HG03060 (cell line): Measurements from ENCODE around the gene PHF1.

Experiments used
- ATAC-seq: cut with Tn5 transposase; IDR thresholded peaks from one replicate; pipeline ENCODE4 v1.9.1; 2021; ENCODE audit warnings: low read depth, moderate number of reproducible peaks; ENCODE audit not compliant: unreplicated experiment

PHF1 gene

DNA sequence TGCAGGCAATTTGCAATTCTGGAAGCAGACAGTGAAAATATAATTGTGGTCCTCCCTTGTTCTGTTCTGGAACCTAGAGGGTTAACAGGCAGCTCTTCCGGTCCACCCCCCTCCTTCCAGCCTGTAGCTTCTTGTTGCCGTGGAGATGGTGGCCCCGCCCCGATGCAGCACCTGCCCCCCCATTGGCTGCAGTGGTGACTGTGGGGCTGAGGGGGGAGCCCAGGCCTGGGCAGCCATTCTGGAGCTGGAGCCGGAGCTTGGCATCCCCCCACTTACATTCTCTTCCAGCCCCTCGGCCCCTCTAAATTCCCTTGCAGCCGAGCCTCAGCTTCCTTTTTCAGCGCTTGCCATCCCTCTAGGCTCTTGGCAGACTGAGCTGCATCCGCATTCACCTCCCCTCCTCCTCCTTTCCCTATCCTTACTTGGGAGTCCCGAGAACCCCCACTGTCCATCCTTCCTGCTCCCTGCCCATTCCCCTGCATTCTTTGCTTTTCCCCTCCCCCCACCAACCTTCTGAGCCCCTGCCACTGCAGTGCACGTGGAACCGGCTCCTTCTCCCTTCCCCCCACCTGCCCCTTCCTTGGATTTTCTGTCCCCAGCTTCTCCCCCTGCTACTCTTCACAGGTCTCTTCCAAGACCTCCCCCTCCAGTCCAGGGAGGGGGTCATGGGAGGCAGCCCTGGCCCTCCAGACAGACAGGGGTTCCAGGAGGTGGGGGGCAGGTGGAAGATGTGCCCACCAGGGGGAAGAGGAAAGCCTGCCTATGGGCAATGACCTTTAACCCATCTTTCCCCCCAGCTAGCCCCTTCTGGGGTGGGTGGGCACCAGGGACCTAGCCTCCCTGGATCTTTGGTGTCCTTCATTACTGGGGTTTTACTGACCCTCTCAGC, 20.4 kb downstream of the PHF1 start:
- no peak for ATAC-seq

DNA sequence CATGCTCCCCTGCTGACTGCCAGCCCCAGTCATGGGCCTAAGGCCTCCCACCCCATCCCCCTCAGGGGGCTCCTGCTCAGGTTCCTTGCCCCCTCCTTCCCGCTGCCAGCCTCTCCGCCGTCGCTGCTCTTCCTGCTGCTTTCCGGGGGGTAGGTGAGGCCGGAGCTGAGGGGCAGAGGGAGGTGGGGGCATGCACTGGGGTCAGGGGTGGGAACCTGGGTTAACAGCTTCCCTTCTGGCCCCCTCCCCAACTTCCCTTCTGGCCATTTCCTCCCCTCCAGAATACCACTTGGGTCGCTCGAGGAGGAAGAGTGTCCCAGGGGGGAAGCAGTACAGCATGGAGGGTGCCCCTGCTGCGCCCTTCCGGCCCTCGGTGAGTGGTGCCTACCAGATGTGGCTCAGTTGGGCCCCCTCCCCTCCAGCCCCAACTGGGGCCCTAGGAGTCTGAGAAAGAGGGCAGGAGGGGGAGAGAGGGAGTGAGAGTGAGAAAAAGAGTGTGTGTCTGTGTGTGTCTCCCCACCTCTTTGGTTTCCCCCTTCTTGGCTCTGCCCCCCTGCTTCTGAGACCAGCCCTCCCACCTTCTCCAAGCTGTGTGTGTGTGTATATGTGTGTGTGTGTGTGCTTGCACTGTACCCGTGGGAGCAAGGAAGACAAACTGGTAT, 21.2 kb downstream of the PHF1 start:
- ATAC-seq, result no peak

DNA sequence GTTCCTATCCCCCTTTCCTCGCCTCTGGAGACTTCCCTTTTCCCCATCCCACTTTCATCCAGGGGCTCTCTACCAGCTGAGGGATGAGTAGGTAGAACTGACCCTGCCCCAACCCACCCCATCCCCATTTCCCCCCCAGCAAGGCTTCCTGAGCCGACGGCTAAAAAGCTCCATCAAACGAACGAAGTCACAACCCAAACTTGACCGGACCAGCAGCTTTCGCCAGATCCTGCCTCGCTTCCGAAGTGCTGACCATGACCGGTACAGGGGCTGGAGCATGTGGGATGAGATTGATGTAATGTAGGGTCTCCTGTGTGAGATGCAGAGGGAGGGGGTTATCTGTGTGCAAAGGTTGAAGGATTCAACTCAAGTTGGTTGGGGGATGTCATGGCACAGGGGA, 21.7 kb downstream of the PHF1 start:
- no peak for ATAC-seq

DNA sequence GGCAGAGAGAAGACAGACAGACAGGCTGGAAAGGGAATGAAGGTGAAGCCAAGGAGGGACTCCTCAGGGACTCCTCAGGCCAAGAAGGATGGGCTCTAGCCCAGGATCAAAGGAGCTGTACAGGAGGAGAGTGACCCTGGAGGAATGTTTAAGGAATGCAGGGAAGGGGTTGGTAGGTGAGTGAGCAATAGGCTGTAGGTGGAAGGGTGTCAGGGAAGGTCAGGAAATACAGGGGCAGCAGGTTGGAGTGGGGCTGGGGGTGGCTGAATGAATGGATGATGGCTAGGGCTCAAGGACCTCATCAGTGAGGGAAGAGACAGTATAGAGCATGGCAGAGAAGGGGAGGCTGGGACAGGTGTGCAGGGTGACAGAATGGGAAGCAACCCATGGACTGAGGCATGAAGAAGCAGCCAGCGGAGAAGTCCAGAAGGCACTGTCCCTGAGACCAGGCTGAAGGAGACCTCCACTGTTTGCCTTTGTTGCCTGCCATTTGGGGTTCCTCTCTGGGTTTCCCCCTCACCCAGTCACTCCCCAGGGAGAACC, 22.3 kb downstream of the PHF1 start:
- ATAC-seq, result no peak

DNA sequence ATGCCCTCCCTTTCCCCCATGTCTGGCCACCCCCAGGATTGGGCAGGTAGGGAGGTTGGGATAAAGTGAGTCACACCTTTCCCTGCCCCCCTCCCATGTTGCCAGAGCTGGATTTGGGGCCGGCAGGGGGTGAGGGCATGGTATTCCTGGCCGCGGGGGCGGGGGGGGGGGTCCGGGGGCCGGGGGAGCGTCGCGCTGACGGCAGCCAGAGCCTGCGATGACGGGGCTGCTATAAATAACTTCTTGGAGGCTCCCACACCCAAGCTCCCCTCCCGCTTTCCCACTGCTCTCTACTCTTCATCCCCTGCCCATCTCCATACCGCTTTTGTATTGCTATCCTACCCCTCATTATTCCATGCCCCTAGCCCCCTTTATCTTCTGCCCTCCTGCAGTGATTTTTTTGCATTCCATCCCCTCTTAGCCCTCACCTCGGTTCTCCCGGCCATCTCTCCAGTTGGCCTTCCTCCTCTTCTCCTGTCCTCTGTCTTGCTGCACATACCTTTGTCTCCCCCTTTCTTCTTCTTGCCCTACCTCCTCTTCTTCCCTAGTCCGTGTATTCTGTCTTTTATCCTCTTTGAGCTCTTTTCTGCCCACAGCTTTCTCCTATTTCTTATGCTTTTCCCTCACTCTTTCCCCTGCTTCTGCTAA, 22.9 kb downstream of the PHF1 start:
- ATAC-seq, result no peak

DNA sequence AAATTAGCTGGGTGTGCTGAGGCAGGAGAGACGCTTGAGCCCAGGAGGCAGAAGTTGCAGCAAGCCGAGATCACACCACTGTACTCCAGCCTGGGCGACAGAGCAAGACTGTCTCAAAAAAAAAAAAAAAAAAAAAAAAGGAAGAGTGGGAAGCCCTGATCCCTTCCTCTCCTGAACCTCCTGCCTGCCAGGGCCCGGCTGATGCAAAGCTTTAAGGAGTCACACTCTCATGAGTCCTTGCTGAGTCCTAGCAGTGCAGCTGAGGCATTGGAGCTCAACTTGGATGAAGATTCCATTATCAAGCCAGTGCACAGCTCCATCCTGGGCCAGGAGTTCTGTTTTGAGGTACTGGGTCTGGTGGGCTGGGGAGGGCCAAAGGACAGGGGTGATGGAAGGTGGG, 24.1 kb downstream of the PHF1 start:
- no peak for ATAC-seq

DNA sequence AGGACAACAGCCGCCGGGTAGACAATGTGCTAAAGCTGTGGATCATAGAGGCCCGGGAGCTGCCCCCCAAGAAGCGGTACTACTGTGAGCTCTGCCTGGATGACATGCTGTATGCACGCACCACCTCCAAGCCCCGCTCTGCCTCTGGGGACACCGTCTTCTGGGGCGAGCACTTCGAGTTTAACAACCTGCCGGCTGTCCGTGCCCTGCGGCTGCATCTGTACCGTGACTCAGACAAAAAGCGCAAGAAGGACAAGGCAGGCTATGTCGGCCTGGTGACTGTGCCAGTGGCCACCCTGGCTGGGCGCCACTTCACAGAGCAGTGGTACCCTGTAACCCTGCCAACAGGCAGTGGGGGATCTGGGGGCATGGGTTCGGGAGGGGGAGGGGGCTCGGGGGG, 26.9 kb downstream of the PHF1 start:
- no peak for ATAC-seq

DNA sequence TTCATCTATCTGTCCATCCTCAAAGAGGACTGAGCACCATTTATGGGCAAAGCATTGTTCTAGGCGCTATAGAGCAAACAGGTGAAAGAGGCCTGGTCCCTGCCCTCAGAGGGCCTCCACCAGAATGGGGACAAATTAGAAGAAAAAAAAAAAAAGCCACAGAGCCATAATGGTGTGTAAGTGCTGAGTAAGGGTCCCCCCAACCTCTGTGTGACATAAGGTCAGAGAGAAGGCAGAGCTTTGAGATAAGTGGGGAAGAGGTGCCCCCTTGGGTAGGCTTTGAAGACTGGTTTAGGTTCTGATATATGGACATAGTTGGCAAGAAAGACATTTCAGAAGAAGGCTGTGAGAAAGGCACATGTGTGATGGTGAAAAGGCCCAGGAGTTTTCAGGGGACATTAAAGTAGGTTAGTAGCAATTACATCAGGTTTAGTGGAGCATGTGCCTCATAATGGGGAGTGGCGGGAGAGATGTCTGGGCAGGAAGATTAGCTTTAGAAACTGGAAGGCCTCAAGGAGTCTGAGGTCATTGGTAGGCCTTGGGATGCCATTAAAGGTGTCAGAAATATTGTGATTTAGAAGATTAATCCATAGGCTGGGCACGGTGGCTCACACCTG, 28.3 kb downstream of the PHF1 start:
- no peak for ATAC-seq

DNA sequence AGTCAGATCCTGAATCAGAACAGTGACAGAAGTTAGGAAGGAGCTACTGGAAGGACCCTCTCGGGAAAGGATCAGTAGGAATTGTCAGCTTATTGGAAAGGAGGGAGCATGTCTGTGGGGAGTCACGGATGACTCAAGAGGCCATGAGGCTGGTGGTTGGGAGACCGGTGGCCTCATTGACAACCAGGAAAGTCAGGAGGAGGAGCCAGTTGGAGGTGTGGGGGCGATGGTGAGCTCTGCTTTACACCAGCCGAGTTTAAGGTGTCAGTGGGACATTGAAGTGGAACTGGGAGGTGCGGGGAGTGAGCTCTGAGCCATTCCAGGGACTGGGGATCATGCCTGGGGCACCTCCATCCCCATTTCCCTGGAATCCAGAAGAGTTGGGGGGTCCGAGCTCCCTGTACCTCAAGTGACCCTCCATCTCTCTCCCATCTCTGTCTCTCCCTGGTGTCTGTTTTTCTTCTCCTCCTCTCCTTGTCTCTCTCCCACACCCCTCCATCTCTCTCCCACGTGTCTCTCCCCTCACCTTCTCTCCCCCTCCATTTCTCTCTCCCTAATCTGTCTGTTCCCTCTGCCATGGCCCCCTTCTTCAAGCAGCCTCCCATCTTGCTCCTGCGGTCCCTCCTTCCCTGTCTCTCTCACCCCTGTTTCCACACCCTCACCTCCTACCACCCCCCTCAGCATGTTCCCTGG, 29.3 kb downstream of the PHF1 start:
- ATAC-seq, result no peak

DNA sequence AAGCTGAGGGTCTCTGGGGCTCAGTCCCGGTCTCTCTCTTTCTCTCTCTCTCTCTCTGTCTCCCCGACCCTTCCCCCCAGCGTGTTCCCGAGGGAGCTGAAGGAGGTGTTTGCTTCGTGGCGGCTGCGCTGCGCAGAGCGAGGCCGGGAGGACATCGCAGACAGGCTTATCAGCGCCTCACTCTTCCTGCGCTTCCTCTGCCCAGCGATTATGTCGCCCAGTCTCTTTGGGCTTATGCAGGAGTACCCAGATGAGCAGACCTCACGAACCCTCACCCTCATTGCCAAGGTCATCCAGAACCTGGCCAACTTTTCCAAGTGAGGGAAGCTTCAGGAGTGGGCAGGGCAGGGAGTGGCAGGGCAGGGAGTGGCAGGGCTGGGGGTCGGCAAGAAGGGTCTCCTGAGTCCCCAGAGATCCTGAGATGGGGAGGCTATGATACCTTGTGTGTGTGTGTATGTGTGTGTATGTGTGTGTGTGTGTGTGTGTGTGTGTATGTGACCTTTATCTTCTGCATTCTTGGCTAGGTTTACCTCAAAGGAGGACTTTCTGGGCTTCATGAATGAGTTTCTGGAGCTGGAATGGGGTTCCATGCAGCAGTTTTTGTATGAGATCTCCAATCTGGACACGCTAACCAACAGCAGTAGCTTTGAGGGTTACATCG, 30.0 kb downstream of the PHF1 start:
- no peak for ATAC-seq

DNA sequence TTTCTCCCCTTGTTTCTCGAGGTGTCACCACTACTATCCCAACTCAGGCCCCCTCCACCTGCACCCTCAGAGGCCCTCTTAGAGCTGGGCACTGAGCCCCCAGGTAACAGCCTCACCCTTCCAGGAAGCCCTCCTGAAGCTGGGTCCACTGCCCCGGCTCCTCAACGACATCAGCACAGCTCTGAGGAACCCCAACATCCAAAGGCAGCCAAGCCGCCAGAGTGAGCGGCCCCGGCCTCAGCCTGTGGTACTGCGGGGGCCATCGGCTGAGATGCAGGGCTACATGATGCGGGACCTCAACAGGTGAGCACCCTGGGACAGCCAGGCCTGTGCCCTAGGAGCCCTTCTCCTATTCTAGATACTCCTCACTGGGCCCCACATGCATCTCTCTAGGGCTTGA, 30.6 kb downstream of the PHF1 start:
- no peak for ATAC-seq

DNA sequence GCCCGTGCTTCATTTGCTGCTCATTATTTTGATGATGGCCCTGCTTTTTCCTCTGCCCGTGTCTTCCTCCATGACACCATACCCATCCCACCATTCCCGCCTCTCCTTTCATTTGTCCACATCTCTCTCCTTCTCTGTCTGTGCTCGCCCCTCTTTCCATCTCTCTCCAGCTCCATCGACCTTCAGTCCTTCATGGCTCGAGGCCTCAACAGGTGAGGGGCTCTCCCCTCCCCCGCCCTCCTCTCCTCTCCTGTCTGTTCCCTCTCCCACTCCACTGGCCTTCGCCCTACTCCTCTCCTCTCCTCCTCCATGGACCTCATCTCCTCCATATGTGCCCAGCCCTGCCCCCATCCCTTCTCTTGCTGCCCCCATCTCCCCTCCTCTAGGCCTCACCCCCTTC, 31.5 kb downstream of the PHF1 start:
- no peak for ATAC-seq

DNA sequence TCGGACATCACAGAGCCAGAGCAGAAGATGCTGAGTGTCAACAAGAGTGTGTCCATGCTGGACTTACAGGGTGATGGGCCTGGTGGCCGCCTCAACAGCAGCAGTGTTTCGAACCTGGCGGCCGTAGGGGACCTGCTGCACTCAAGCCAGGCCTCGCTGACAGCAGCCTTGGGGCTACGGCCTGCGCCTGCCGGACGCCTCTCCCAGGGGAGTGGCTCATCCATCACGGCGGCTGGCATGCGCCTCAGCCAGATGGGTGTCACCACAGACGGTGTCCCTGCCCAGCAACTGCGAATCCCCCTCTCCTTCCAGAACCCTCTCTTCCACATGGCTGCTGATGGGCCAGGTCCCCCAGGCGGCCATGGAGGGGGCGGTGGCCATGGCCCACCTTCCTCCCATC, 32.2 kb downstream of the PHF1 start:
- ATAC-seq, result no peak

DNA sequence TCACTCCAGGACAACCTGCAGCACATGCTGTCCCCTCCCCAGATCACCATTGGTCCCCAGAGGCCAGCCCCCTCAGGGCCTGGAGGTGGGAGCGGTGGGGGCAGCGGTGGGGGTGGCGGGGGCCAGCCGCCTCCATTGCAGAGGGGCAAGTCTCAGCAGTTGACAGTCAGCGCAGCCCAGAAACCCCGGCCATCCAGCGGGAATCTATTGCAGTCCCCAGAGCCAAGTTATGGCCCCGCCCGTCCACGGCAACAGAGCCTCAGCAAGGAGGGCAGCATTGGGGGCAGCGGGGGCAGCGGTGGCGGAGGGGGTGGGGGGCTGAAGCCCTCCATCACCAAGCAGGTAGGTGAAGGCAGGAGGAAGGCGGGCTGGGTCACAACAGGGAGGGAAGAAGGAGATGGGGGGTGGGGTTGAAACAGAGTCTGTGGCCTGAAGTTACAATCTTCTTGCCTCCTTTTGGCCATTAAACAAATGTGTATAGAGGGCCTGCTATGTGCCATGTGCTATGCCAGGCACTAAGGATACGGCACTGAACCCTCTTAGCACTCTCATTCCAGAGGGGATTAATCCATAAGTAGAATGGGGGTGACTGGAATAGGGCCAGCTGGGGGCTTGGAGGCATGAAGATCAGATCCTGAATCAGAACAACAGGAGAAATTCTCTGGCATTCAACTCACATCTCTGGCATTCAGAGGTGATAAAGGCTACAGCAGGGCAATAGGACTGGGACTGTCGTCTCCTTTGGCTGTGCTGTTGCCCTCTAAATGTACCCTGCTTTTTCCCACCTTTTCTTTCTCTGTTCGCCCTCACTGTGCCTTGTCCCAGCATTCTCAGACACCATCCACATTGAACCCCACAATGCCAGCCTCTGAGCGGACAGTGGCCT, 33.0 kb downstream of the PHF1 start:
- no peak for ATAC-seq

DNA sequence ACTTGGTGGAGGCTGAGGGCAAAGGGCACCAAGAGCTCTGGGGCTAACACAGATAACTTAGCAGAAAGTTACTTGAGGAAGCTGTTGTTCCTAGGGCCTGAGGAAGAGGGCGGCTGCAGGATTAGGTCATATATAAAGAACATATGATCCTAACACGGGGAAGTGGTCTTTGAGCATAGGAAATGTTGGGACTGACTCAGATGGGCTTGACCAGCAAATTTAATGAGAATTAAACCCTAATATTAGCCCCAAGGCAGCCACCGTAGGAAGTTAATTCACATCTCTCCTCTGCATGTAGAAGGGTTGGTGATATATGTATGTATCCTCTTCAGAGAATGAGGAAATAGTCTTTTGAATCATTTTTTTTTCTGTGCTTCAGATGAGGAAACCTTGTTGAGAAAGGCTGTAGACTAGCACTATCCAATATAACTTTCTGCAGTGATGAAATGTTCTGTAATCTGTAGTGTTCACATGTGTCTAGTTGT, 34.3 kb downstream of the PHF1 start:
- no peak for ATAC-seq

DNA sequence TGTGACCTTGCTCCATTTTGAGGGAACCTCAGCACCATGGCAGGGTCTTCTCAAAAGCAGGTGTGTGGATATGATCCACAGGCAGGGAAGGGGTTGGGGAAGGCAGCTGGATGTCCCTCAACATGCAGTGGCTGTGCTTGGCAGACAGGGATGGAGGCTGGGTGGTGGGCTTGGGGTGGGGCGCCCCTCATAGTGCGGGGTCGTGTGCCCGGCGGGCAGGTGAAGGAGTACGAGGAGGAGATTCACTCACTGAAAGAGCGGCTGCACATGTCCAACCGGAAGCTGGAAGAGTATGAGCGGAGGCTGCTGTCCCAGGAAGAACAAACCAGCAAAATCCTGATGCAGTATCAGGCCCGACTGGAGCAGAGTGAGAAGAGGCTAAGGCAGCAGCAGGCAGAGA, 35.5 kb downstream of the PHF1 start:
- ATAC-seq, result no peak

DNA sequence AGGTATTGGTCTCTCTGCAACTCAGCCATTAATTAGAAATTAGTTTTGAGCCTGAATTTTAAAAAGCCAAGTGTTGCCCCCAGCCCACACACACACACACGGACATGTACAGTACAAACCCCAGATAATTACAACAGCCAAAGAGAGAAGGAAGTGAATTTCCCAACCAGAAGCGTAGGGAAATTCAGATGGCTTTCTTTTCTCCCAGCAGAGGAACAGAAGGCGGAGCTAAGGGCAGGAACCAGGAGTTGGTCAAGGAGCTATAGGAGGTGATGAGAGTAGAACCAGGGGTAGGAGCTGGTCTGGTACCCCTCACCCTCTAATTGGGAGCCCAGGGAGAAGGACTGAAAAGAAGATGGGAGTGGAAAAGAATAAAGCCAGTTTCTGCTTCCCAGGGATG, 39.6 kb downstream of the PHF1 start:
- no peak for ATAC-seq

DNA sequence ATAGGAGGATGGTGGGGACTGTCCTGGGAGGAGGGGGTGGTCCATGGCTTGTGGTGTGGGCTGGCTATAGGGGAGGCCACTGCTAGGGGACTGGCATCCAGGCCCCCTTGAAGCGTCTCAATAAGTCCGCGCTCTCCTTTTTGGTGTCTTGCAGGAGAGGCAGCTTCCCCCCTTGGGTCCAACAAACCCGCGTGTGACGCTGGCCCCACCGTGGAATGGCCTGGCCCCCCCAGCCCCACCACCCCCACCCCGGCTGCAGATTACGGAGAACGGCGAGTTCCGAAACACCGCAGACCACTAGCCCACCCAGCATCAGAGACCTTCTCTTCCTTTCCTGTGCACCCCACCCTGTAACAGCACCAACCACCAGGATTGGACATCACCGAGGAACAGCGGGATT, 40.8 kb downstream of the PHF1 start:
- ATAC-seq, result no peak

DNA sequence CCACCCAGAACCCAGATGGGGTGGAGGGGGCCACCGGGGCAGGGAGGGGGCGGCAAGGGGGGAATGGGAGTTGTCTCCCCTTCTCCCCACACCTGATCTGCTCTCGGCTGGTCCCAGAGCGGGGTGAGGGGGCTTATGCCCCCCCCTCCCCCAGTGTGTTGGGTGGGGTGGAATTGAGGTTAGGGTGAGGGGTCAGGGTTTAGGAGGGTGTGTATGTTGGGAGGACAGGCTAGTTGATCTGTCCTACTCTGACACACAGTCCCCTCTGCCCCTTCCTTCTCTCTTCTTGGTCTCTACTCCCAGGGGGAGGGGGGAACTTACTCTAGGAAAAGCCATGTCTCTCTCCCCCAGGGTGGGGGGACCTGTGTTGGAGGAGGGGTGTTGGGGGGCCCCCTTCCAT, 41.7 kb downstream of the PHF1 start:
- no peak for ATAC-seq
